ENCODE measurements around the gene TMPRSS5.

DNA sequence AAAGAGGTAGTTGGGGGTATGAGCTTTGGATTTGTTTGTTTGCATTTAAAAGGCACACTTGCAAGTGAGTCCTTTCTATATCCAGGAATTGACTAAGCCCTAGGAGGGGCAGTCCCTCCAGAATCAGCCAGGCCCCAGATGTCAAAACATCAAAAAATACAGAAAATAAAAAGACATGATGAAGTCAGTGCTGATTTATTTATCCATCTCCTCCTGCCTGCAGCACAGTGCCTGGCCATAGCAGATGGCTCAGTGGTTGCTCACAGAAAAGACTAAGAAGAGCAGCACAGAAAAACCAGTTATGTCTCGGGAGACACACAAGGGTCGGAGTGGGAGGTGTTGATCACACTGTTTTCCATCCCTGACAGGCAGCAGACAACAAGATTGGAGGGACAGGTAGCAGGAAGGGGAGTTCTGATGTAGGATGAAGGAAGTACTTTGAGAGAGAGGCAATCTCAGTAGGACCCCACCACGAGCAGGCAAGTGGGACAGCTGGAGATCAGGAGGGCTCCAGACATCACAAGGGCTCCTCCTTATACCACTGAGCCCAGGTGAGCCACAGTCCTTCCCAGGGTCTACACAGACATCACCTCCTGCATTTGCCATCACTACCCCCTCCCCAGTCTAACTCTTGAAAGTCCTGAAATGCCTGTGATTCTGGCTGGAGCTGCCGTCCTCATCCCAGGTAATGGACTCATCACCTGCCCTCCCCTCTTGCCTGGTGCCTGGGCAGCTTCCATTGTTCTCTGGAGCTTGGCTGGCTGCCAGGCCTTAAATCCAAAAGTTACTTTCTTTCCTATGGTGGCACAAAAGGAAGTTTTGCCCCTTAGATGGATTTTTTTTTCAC is 32.3 kb downstream of the TMPRSS5 start:
- TF ChIP-seq, protein P1, sequence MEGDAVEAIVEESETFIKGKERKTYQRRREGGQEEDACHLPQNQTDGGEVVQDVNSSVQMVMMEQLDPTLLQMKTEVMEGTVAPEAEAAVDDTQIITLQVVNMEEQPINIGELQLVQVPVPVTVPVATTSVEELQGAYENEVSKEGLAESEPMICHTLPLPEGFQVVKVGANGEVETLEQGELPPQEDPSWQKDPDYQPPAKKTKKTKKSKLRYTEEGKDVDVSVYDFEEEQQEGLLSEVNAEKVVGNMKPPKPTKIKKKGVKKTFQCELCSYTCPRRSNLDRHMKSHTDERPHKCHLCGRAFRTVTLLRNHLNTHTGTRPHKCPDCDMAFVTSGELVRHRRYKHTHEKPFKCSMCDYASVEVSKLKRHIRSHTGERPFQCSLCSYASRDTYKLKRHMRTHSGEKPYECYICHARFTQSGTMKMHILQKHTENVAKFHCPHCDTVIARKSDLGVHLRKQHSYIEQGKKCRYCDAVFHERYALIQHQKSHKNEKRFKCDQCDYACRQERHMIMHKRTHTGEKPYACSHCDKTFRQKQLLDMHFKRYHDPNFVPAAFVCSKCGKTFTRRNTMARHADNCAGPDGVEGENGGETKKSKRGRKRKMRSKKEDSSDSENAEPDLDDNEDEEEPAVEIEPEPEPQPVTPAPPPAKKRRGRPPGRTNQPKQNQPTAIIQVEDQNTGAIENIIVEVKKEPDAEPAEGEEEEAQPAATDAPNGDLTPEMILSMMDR (optimal IDR thresholded peaks at IDR 0.05 in 1 of 3, IDR thresholded peaks at IDR 0.05 in 1 of 3, conservative IDR thresholded peaks at IDR 0.05 in 1 of 3; ENCODE audit: extremely low read depth in 1 of 3, insufficient read depth in 2 of 3, low read length in 3 of 3) = no peak
- no peak for TF ChIP-seq EZH2 (IDR thresholded peaks at IDR 0.05; ENCODE audit: low read length)

Measured in keratinocyte (primary cell).